ENCODE results near the gene PNKD.

- no peak for TF ChIP-seq CTCF (conservative IDR thresholded peaks at IDR 0.05; ENCODE audit: low read depth in 2 of 2)
- no peak for TF ChIP-seq NANOG (IDR thresholded peaks at IDR 0.05; ENCODE audit: borderline replicate concordance)
- TF ChIP-seq EZH2 (IDR thresholded peaks at IDR 0.05; ENCODE audit: low read depth, unreplicated experiment), result no peak
Measured at GRCh38 chr2:218244665-218245064, 25.7 kb upstream of the PNKD start.
